ENCODE measurements around the gene KIF6. TPM values are rescaled to one million over a fixed set of nuclear protein-coding genes. Genes with fewer than 3 reads are reported as not detected.
A peak's percentile ranks its signal among the peaks of the same experiment; 100 is the strongest.
"Not testable (repeated sequence)": the region's sequence is repeated elsewhere in the genome, so short reads cannot be mapped to it uniquely, and the experiment has no call there.

KIF6 gene
- total RNA-seq, 1 donor from 2014 or later = 2.0 TPM

GRCh38 chr6:39515471-39515870 lies 209.7 kb downstream of the KIF6 start:
- Histone ChIP-seq H4K20me1 (ENCODE audit: insufficient read depth, low read length) (no peaks in the 10 kb centered on the region), H3K79me2 (ENCODE audit: insufficient read depth, low read length) (no peaks in the 10 kb centered on the region), H3K27ac (ENCODE audit: low read depth, low read length) (no peak overlapping the region), H3K36me3 (ENCODE audit: insufficient read depth, low read length) (no peaks in the 10 kb centered on the region), H2AFZ (ENCODE audit: low read depth, low read length) (peak overlapping the region; percentile 24), H3K4me2 (ENCODE audit: low read length) (no peak overlapping the region), H3K4me3 (ENCODE audit: insufficient read depth, low read depth, low read length) (no peak overlapping the region), H3K27me3 (ENCODE audit: insufficient read depth, low read length) (no peaks in the 10 kb centered on the region), H3K9me3 (ENCODE audit: insufficient read depth, low read depth, low read length) (no peaks in the 10 kb centered on the region), H3K4me1 (ENCODE audit: insufficient read depth, low read length) (no peaks in the 10 kb centered on the region), H3K9ac (ENCODE audit: low read length) (no peak overlapping the region)
- FAIRE-seq (no peak), DNase-seq (ENCODE audit: low read depth) (no peak)
- TF ChIP-seq EZH2 (IDR thresholded peaks at IDR 0.05; ENCODE audit: insufficient read depth, low read length) (no peak), CTCF (IDR thresholded peaks at IDR 0.05; ENCODE audit: insufficient read depth, low read depth, low read length) (no peak)
- Mint-ChIP-seq H3K27me3 (ENCODE audit: low read depth, unreplicated experiment) (no peaks in the 10 kb centered on the region), H3K9me3 (ENCODE audit: unreplicated experiment) (peaks cover 3% of the 10 kb centered on the region), H3K4me3 (ENCODE audit: unreplicated experiment) (no peak overlapping the region), H3K36me3 (ENCODE audit: low read depth, unreplicated experiment) (no peaks in the 10 kb centered on the region), H3K4me1 (ENCODE audit: low read depth, unreplicated experiment) (peaks cover 28% of the 10 kb centered on the region), H3K27ac (ENCODE audit: unreplicated experiment) (peak overlapping the region; percentile 82)

GRCh38 chr6:39515006-39515405 lies 210.2 kb downstream of the KIF6 start:
- Mint-ChIP-seq H3K4me3 (ENCODE audit: unreplicated experiment) (no peak overlapping the region), H3K27me3 (ENCODE audit: low read depth, unreplicated experiment) (no peaks in the 10 kb centered on the region), H3K4me1 (ENCODE audit: low read depth, unreplicated experiment) (peaks cover 28% of the 10 kb centered on the region), H3K27ac (ENCODE audit: unreplicated experiment) (no peak overlapping the region), H3K36me3 (ENCODE audit: low read depth, unreplicated experiment) (no peaks in the 10 kb centered on the region), H3K9me3 (ENCODE audit: unreplicated experiment) (peaks cover 7% of the 10 kb centered on the region)
- Histone ChIP-seq H3K79me2 (ENCODE audit: insufficient read depth, low read length) (no peaks in the 10 kb centered on the region), H3K27ac (ENCODE audit: low read depth, low read length) (no peak overlapping the region), H3K4me1 (ENCODE audit: insufficient read depth, low read length) (no peaks in the 10 kb centered on the region), H3K4me2 (ENCODE audit: low read length) (no peak overlapping the region), H3K9me3 (ENCODE audit: insufficient read depth, low read depth, low read length) (no peaks in the 10 kb centered on the region), H4K20me1 (ENCODE audit: insufficient read depth, low read length) (no peaks in the 10 kb centered on the region), H3K36me3 (ENCODE audit: insufficient read depth, low read length) (no peaks in the 10 kb centered on the region), H3K9ac (ENCODE audit: low read length) (no peak overlapping the region), H3K4me3 (ENCODE audit: insufficient read depth, low read depth, low read length) (no peak overlapping the region), H2AFZ (ENCODE audit: low read depth, low read length) (peak overlapping the region; percentile 24), H3K27me3 (ENCODE audit: insufficient read depth, low read length) (no peaks in the 10 kb centered on the region)
- TF ChIP-seq EZH2 (IDR thresholded peaks at IDR 0.05; ENCODE audit: insufficient read depth, low read length) (no peak), CTCF (IDR thresholded peaks at IDR 0.05; ENCODE audit: insufficient read depth, low read depth, low read length) (no peak)
- FAIRE-seq = no peak
- no peak for DNase-seq (ENCODE audit: low read depth)

- not testable (repeated sequence) for H3K27me3 ChIP-seq (ENCODE audit: insufficient read depth, low read length); FAIRE-seq; H3K27ac ChIP-seq (ENCODE audit: low read depth, low read length); H3K36me3 Mint-ChIP-seq (ENCODE audit: low read depth, unreplicated experiment); H3K36me3 ChIP-seq (ENCODE audit: insufficient read depth, low read length); H4K20me1 ChIP-seq (ENCODE audit: insufficient read depth, low read length); H3K27me3 Mint-ChIP-seq (ENCODE audit: low read depth, unreplicated experiment); H3K4me1 ChIP-seq (ENCODE audit: insufficient read depth, low read length); H3K4me3 ChIP-seq (ENCODE audit: insufficient read depth, low read depth, low read length); DNase-seq (ENCODE audit: low read depth); H2AFZ ChIP-seq (ENCODE audit: low read depth, low read length); H3K27ac Mint-ChIP-seq (ENCODE audit: unreplicated experiment); H3K4me2 ChIP-seq (ENCODE audit: low read length); H3K9ac ChIP-seq (ENCODE audit: low read length); H3K4me3 Mint-ChIP-seq (ENCODE audit: unreplicated experiment); H3K9me3 ChIP-seq (ENCODE audit: insufficient read depth, low read depth, low read length); H3K79me2 ChIP-seq (ENCODE audit: insufficient read depth, low read length); H3K4me1 Mint-ChIP-seq (ENCODE audit: low read depth, unreplicated experiment)
- H3K9me3 Mint-ChIP-seq (ENCODE audit: unreplicated experiment) = peaks cover 20% of the 10 kb centered on the region
Measured at GRCh38 chr6:39509831-39510230, 215.4 kb downstream of the KIF6 start.
